ENCODE results near the gene ADGRG1. TPM values are rescaled to one million over a fixed set of nuclear protein-coding genes. Genes with fewer than 3 reads are reported as not detected.

The ADGRG1 gene
- total RNA-seq, 1 experiment from 2014 or later, result 0.47 TPM

- peaks cover 27% of the 10 kb centered on the region for H3K4me1 ChIP-seq (replicated peaks)
- H3K36me3 ChIP-seq, result no peaks in the 10 kb centered on the region
- no peak overlapping the region for H3K27ac ChIP-seq
- H3K4me3 ChIP-seq, result no peak overlapping the region
- DNase-seq (ENCODE audit: low read depth in 1 of 2, low spot score in 2 of 2), result no peak
- H3K9me3 ChIP-seq (replicated peaks), result no peaks in the 10 kb centered on the region
- no peaks in the 10 kb centered on the region for H3K27me3 ChIP-seq (replicated peaks)
Observed at GRCh38 chr16:57629516-57630406, 1.3 kb downstream of the ADGRG1 start.

- Histone ChIP-seq H3K27me3 (replicated peaks) (no peaks in the 10 kb centered on the region), H3K4me1 (replicated peaks) (peaks cover 27% of the 10 kb centered on the region), H3K36me3 (no peaks in the 10 kb centered on the region), H3K9me3 (replicated peaks) (no peaks in the 10 kb centered on the region), H3K27ac (no peak overlapping the region), H3K4me3 (no peak overlapping the region)
- DNase-seq (ENCODE audit: low read depth in 1 of 2, low spot score in 2 of 2), result no peak
Observed at GRCh38 chr16:57630407-57630797, 2.0 kb downstream of the ADGRG1 start.

DNA sequence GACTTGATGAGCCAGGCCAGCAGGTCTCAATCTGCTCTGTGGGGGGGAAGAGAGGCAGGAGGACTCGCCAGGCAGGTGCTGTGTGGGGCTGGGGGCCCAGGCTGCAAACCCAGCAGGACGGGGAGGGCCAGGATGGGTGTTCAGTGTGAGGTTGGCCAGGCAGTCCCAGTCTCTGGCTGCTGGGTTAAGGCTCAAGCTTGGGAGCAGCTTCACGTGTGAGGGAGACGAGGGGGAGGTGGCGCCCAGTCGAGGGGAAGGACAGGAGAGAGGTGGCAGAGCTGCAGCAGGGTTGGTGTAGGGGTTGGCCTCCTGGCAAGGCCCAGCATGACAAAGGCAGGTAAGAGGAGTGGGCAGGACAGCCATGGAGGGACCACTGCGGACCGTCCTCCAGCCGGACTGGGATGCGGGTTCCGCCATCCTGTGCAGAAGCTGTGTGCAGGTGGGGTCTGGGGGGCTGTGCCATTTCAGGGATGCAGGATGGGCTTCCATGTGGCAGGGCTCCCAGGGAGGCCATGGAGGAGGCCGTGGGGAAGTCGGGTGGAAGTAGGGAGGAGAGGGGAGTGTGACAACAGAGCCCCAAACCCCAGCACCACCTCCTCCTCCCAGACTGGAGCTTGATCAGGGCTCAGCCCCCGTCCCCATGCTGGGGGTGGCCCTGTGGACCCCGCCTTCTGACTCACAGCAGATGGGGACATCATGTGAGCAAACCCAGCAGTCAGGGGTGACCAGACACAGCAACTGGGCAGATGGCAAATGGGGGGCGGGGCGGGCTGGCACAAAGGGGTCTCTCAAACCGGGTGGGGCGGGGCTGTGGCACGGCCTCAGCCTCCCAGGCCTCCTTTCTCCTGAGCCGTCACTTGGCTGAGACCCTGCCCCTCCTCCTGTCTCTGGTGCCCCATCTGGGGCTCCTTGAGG, 2.8 kb downstream of the ADGRG1 start:
- Histone ChIP-seq H3K9me3 (replicated peaks) (no peaks in the 10 kb centered on the region), H3K36me3 (no peaks in the 10 kb centered on the region), H3K4me3 (no peak overlapping the region), H3K27ac (no peak overlapping the region), H3K4me1 (replicated peaks) (peaks cover 27% of the 10 kb centered on the region), H3K27me3 (replicated peaks) (no peaks in the 10 kb centered on the region)
- no peak for DNase-seq (ENCODE audit: low read depth in 1 of 2, low spot score in 2 of 2)

GRCh38 chr16:57632568-57632967, 4.1 kb downstream of the ADGRG1 start:
- Histone ChIP-seq H3K4me1 (replicated peaks) (peaks cover 21% of the 10 kb centered on the region), H3K27me3 (replicated peaks) (no peaks in the 10 kb centered on the region), H3K27ac (no peak overlapping the region), H3K4me3 (no peak overlapping the region), H3K9me3 (replicated peaks) (no peaks in the 10 kb centered on the region), H3K36me3 (no peaks in the 10 kb centered on the region)
- DNase-seq (ENCODE audit: low read depth in 1 of 2, low spot score in 2 of 2), result no peak

- Histone ChIP-seq H3K36me3 (no peaks in the 10 kb centered on the region), H3K27ac (no peak overlapping the region), H3K4me3 (no peak overlapping the region), H3K27me3 (replicated peaks) (no peaks in the 10 kb centered on the region), H3K4me1 (replicated peaks) (peaks cover 11% of the 10 kb centered on the region), H3K9me3 (replicated peaks) (no peaks in the 10 kb centered on the region)
- no peak for DNase-seq (ENCODE audit: low read depth in 1 of 2, low spot score in 2 of 2)
Observed at GRCh38 chr16:57633383-57634064, 5.1 kb downstream of the ADGRG1 start.

GRCh38 chr16:57634171-57634570, 5.7 kb downstream of the ADGRG1 start:
- no peak overlapping the region for H3K4me3 ChIP-seq
- H3K36me3 ChIP-seq, result no peaks in the 10 kb centered on the region
- no peaks in the 10 kb centered on the region for H3K9me3 ChIP-seq (replicated peaks)
- no peaks in the 10 kb centered on the region for H3K27me3 ChIP-seq (replicated peaks)
- DNase-seq (ENCODE audit: low read depth in 1 of 2, low spot score in 2 of 2), result no peak
- peaks cover 6% of the 10 kb centered on the region; the same call in 1 of the 2 replicates for H3K4me1 ChIP-seq (replicated peaks)
- no peak overlapping the region for H3K27ac ChIP-seq

- Histone ChIP-seq H3K9me3 (replicated peaks) (no peaks in the 10 kb centered on the region), H3K36me3 (no peaks in the 10 kb centered on the region), H3K4me1 (replicated peaks) (peaks cover 6% of the 10 kb centered on the region; the same call in 1 of the 2 replicates), H3K27ac (no peak overlapping the region), H3K27me3 (replicated peaks) (no peaks in the 10 kb centered on the region), H3K4me3 (no peak overlapping the region)
- no peak for DNase-seq (ENCODE audit: low read depth in 1 of 2, low spot score in 2 of 2)
Observed at GRCh38 chr16:57635266-57636097, 7.1 kb downstream of the ADGRG1 start.

DNA sequence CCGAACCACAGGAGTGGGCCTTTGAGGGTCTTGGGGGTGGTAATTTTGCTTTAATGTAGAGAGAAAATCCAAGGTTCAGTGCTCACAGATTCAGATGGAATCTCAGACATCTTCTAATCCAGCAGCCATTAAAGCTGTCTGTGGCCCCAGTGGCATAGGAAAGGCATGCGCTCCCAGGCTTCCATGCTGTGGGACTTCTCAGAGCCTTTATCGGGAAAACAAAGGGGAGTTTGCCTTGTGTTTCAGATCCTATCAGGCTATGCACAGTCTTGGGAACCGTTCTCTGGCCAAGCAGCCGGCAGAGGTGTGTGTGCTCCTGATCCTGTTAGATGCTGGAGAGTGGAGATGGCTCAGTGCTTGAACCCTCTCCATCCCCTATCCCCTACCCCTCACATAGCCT, 7.8 kb downstream of the ADGRG1 start:
- DNase-seq (ENCODE audit: low read depth in 1 of 2, low spot score in 2 of 2), result no peak
- Histone ChIP-seq H3K4me3 (no peak overlapping the region), H3K27me3 (replicated peaks) (no peaks in the 10 kb centered on the region), H3K4me1 (replicated peaks) (peaks cover 6% of the 10 kb centered on the region; the same call in 1 of the 2 replicates), H3K9me3 (replicated peaks) (no peaks in the 10 kb centered on the region), H3K27ac (no peak overlapping the region), H3K36me3 (no peaks in the 10 kb centered on the region)

- Histone ChIP-seq H3K9me3 (replicated peaks) (no peaks in the 10 kb centered on the region), H3K36me3 (no peaks in the 10 kb centered on the region)
- no peak for DNase-seq (ENCODE audit: low read depth in 1 of 2, low spot score in 2 of 2)
Observed at GRCh38 chr16:57637020-57637419, 8.6 kb downstream of the ADGRG1 start.

DNA sequence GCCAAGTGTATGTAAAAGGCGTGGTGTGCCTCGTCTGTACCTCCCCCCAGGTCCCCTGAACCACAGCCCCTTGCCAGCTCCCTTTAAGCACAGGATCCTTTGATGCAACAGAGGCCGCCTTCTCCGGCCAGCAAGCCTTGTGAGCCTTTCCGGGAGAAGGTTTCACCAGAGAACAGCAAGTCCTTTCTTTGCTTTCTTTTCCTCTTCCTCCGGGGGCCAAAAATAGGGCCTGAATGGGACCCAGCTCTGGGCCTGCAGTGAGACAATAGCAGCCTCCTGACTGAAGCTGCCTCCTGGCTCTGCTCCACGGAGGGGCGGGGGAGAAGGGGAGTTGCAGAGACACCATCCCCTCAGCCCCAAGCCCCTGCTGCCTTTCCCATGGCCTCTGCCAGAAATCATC, 9.0 kb downstream of the ADGRG1 start:
- Histone ChIP-seq H3K27ac (no peak overlapping the region), H3K4me1 (replicated peaks) (peaks cover 6% of the 10 kb centered on the region; the same call in 1 of the 2 replicates)
- no peak for DNase-seq (ENCODE audit: low read depth in 1 of 2, low spot score in 2 of 2)

More at GRCh38 chr16:57637020-57637419, 8.6 kb downstream of the ADGRG1 start:
- Histone ChIP-seq H3K4me3 (no peak overlapping the region), H3K27ac (no peak overlapping the region), H3K4me1 (replicated peaks) (peaks cover 6% of the 10 kb centered on the region; the same call in 1 of the 2 replicates), H3K27me3 (replicated peaks) (no peaks in the 10 kb centered on the region)

GRCh38 chr16:57637965-57638364, 9.5 kb downstream of the ADGRG1 start:
- Histone ChIP-seq H3K4me1 (replicated peaks) (peaks cover 7% of the 10 kb centered on the region; the same call in 1 of the 2 replicates), H3K9me3 (replicated peaks) (no peaks in the 10 kb centered on the region), H3K27me3 (replicated peaks) (no peaks in the 10 kb centered on the region), H3K4me3 (no peak overlapping the region), H3K36me3 (no peaks in the 10 kb centered on the region), H3K27ac (no peak overlapping the region)
- DNase-seq (ENCODE audit: low read depth in 1 of 2, low spot score in 2 of 2), result no peak

More for the DNA sequence above, 9.0 kb downstream of the ADGRG1 start:
- Histone ChIP-seq H3K9me3 (replicated peaks) (no peaks in the 10 kb centered on the region), H3K36me3 (no peaks in the 10 kb centered on the region), H3K27me3 (replicated peaks) (no peaks in the 10 kb centered on the region), H3K4me3 (no peak overlapping the region)

DNA sequence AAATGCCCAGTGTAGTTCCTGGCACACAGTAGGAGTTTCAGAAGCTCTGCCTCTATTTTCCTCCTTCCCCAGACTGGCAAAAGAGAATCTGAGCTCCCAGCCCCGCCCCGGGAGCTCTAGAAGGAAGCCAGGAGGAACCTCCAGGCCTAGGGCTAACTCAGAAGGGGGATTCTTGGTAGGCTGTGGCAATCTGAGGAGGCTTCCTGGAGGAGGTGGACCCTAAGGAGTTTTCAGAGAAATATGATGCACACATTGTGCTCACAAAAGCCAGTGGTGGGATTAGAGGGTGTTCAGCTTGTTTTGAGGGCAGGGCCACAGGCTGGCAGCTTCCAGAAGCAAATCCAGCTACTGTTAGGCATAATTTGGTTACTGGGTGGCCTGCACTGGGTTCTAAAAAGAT, 10.0 kb downstream of the ADGRG1 start:
- H3K36me3 ChIP-seq, result no peaks in the 10 kb centered on the region
- no peak for DNase-seq (ENCODE audit: low read depth in 1 of 2, low spot score in 2 of 2)
- H3K4me3 ChIP-seq, result no peak overlapping the region
- no peaks in the 10 kb centered on the region for H3K9me3 ChIP-seq (replicated peaks)
- peaks cover 11% of the 10 kb centered on the region for H3K4me1 ChIP-seq (replicated peaks)
- H3K27me3 ChIP-seq (replicated peaks), result no peaks in the 10 kb centered on the region
- H3K27ac ChIP-seq, result no peak overlapping the region
